WTC11 (cell line): ENCODE results near the gene TBCEL. TPM values are rescaled to one million over a fixed set of nuclear protein-coding genes. Genes with fewer than 3 reads are reported as not detected.

Experiments
- ATAC-seq: fragments of 200-7000 bp; cut with Tn5 transposase; 2 replicates; pipeline ENCODE4 v1.10.0; 2021; ENCODE audit warnings: mild to moderate bottlenecking, moderate library complexity
- CTCF ChIA-PET: fragments of 300-600 bp; sonication (Branson Sonifier 250); formaldehyde crosslinking; loops from one replicate; lab custom pipeline; 2021; ENCODE audit warnings: antibody characterized with exemption; lab: Charles Lee
- POLR2A ChIA-PET: fragments of 350-600 bp; sonication (Branson Sonifier 250); formaldehyde crosslinking; loops from one replicate; lab custom pipeline; 2021; ENCODE audit warnings: antibody characterized with exemption; lab: Charles Lee
- DNase-seq: peaks from one replicate; pipeline ENCODE4 v3.0.0; 2021; ENCODE audit warnings: low spot score
- H3K27ac Mint-ChIP-seq: 2 replicates; pipeline ENCODE4 v1.8.0; 2021; ENCODE audit warnings: mixed read lengths
- H3K27me3 Mint-ChIP-seq: 2 replicates; pipeline ENCODE4 v1.8.0; 2021; ENCODE audit warnings: low read depth, mild to moderate bottlenecking, moderate library complexity, mixed read lengths
- H3K36me3 Mint-ChIP-seq: 2 replicates; pipeline ENCODE4 v1.8.0; 2021; ENCODE audit warnings: mixed read lengths
- H3K4me1 Mint-ChIP-seq: 2 replicates; pipeline ENCODE4 v1.8.0; 2022; ENCODE audit warnings: mixed read lengths
- H3K4me3 Mint-ChIP-seq: 2 replicates; pipeline ENCODE4 v1.8.0; 2021; ENCODE audit warnings: mild to moderate bottlenecking, moderate library complexity, mixed read lengths
- H3K9me3 Mint-ChIP-seq: 2 replicates; pipeline ENCODE4 v1.8.0; 2021; ENCODE audit warnings: mixed read lengths
- GTF2I ChIP-seq: fragments of 250-450 bp; sonication (Bioruptor Pico); conservative IDR thresholded peaks from 2 replicates; pipeline ENCODE4 v1.4.0; 2021; ENCODE audit warnings: mild to moderate bottlenecking
- MYBL2 ChIP-seq: sonication (generic); formaldehyde crosslinking; IDR thresholded peaks from 2 replicates; pipeline ENCODE4 v1.8.1; 2023; ENCODE audit warnings: mild to moderate bottlenecking, moderate library complexity, missing genetic modification reagents
- NFE2L1 ChIP-seq: sonication (generic); formaldehyde crosslinking; IDR thresholded peaks from 2 replicates; pipeline ENCODE4 v1.8.1; 2023; ENCODE audit warnings: missing genetic modification reagents
- ZNF121 ChIP-seq: sonication (generic); formaldehyde crosslinking; IDR thresholded peaks from 2 replicates; pipeline ENCODE4 v1.8.0; 2023; ENCODE audit warnings: missing genetic modification reagents
- ZNF219 ChIP-seq: sonication (generic); formaldehyde crosslinking; IDR thresholded peaks from 2 replicates; pipeline ENCODE4 v1.8.0; 2023; ENCODE audit warnings: missing genetic modification reagents, mild to moderate bottlenecking, borderline replicate concordance
- ZNF263 ChIP-seq: sonication (generic); formaldehyde crosslinking; IDR thresholded peaks from 2 replicates; pipeline ENCODE4 v1.8.1; 2022; ENCODE audit warnings: low read depth, mild to moderate bottlenecking, moderate library complexity, missing genetic modification reagents
- ZNF671 ChIP-seq: fragments of 250-450 bp; sonication (Bioruptor Pico); IDR thresholded peaks from 2 replicates; pipeline ENCODE4 v1.8.0; 2021; ENCODE audit warnings: mild to moderate bottlenecking
- total RNA-seq: library from RNA; stranded (reverse); gene quantifications from 3 replicates; pipeline ENCODE4 v1.2.3, GENCODE V29; 2021
- TF ChIP-seq, protein P1 (sequence below): sonication (generic); formaldehyde crosslinking; IDR thresholded peaks from 2 replicates; pipeline ENCODE4 v1.8.1; 2022; ENCODE audit warnings: mild to moderate bottlenecking, missing genetic modification reagents, moderate library complexity, borderline replicate concordance
- TF ChIP-seq, protein P2 (sequence below): fragments of 200-600 bp; IDR thresholded peaks from 2 replicates; pipeline ENCODE4 v1.8.0; 2022; ENCODE audit warnings: antibody characterized with exemption
- TF ChIP-seq, protein P3 (sequence below): sonication (generic); formaldehyde crosslinking; conservative IDR thresholded peaks from 2 replicates; pipeline ENCODE4 v1.8.1; 2023; ENCODE audit warnings: mild to moderate bottlenecking, low read depth, missing genetic modification reagents, moderate library complexity
- TF ChIP-seq, protein P4 (sequence below): sonication (generic); formaldehyde crosslinking; IDR thresholded peaks from 2 replicates; pipeline ENCODE4 v1.8.0; 2023; ENCODE audit warnings: missing genetic modification reagents
- TF ChIP-seq, protein P5 (sequence below): fragments of 250-450 bp; sonication (Bioruptor Pico); IDR thresholded peaks from 2 replicates; pipeline ENCODE4 v2.1.2; 2022; ENCODE audit warnings: mild to moderate bottlenecking, moderate library complexity
- TF ChIP-seq, protein P6 (sequence below): sonication (generic); formaldehyde crosslinking; IDR thresholded peaks from 2 replicates; pipeline ENCODE4 v1.8.1; 2022; ENCODE audit warnings: low read depth, missing genetic modification reagents, borderline replicate concordance

TBCEL gene
- total RNA-seq, 1 experiment from 2014 or later, result 9.5 TPM

DNA sequence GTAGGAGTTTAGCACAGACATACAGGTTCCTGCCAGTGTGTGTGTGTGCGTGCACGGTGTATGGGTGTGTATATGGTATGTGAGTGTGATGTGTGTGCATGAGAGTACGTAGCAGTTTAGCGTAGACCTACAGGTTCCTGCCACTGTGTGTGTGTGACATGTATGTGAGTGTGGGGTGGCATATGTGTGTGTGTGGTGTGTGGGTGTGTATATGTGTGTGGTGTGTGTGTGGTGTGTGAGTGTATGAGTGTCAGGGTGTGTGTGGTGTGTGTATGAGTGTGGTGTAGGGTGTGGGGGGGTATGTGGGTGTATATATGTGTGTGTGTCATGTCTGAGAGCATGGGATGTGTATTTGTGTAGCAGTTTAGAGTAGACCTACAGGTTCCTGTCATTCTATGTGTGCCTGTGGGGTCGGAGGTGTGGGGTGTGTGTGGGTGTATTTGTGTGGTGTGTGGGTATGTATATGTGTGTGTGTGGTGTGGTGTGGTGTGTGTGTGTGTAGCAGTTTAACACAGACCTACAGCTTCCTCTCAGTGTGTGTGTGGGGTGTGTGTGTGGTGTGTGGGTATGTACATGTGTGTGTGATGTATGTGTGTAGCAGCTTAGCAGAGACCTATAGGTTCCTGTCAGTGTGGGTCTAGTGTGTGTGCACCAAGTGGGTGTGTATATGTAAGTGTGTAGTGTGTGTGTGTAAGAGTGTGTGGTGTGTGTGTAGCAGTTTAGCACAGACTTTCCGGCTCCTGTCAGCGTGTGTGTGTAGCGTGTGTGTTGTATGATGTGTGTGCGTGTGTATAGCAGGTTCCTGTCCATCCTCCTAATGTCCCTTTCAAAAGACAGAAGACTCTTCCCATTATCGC, 31.8 kb upstream of the TBCEL start (continued):
- TF ChIP-seq, protein P1, sequence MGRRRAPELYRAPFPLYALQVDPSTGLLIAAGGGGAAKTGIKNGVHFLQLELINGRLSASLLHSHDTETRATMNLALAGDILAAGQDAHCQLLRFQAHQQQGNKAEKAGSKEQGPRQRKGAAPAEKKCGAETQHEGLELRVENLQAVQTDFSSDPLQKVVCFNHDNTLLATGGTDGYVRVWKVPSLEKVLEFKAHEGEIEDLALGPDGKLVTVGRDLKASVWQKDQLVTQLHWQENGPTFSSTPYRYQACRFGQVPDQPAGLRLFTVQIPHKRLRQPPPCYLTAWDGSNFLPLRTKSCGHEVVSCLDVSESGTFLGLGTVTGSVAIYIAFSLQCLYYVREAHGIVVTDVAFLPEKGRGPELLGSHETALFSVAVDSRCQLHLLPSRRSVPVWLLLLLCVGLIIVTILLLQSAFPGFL (CRISPR knock-in tag), result no peak
- TF ChIP-seq, protein P2, sequence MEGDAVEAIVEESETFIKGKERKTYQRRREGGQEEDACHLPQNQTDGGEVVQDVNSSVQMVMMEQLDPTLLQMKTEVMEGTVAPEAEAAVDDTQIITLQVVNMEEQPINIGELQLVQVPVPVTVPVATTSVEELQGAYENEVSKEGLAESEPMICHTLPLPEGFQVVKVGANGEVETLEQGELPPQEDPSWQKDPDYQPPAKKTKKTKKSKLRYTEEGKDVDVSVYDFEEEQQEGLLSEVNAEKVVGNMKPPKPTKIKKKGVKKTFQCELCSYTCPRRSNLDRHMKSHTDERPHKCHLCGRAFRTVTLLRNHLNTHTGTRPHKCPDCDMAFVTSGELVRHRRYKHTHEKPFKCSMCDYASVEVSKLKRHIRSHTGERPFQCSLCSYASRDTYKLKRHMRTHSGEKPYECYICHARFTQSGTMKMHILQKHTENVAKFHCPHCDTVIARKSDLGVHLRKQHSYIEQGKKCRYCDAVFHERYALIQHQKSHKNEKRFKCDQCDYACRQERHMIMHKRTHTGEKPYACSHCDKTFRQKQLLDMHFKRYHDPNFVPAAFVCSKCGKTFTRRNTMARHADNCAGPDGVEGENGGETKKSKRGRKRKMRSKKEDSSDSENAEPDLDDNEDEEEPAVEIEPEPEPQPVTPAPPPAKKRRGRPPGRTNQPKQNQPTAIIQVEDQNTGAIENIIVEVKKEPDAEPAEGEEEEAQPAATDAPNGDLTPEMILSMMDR, result no peak

DNA sequence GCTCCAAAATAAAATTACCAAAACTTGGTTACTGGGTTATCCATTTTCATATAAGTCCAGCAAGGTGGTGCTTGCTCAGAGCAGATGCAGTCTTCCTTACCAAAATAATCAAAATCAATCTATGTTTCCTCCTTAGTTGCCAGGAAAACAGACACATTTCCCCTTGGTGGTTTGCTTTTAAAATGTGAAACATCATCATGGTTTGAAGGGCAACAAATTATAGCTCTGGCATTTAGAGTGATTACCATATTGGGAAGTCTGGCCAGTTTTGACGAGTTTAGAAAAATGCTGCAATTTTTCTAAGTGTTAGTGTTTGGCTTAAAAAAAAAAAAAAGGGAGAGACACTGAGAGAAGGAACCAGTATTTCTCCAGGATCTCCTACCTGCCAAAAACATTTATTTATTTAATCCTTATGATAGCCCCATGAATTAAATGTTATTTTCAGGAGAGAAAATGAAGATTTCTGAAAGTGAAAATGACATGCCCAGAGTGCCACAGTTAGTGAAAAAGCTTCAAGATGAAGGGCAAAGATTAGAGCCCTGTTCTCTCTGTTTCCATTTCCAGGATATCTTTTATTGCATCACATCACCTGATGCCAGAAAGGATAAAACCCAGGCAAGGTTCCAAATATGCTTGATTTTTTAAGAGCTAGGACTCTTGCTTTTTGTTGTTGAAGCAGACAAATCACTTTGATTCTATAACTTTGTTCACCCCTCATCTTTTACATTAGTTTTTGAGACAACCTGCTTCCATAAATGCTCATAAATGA, 29.6 kb upstream of the TBCEL start:
- ChIA-PET CTCF (no interaction called here), POLR2A (interaction anchor here (0.6 kb wide), 1 partner anchor 81 kb away, joined by 3 read pairs; no protein-coding TSS in a partner anchor)
- H3K9me3 Mint-ChIP-seq, result no peaks in the 10 kb centered on the region
- ATAC-seq (no peak), DNase-seq (no peak)
- peaks cover 2% of the 10 kb centered on the region; the same call in 1 of the 2 replicates for H3K27me3 Mint-ChIP-seq
- no peak for TF ChIP-seq ZNF219 (CRISPR knock-in tag)
- TF ChIP-seq NFE2L1 (CRISPR knock-in tag), result no peak
- TF ChIP-seq, protein P2, result no peak
- no peak for TF ChIP-seq ZNF121 (CRISPR knock-in tag)
- no peak for TF ChIP-seq MYBL2 (CRISPR knock-in tag)
- TF ChIP-seq, protein P3, sequence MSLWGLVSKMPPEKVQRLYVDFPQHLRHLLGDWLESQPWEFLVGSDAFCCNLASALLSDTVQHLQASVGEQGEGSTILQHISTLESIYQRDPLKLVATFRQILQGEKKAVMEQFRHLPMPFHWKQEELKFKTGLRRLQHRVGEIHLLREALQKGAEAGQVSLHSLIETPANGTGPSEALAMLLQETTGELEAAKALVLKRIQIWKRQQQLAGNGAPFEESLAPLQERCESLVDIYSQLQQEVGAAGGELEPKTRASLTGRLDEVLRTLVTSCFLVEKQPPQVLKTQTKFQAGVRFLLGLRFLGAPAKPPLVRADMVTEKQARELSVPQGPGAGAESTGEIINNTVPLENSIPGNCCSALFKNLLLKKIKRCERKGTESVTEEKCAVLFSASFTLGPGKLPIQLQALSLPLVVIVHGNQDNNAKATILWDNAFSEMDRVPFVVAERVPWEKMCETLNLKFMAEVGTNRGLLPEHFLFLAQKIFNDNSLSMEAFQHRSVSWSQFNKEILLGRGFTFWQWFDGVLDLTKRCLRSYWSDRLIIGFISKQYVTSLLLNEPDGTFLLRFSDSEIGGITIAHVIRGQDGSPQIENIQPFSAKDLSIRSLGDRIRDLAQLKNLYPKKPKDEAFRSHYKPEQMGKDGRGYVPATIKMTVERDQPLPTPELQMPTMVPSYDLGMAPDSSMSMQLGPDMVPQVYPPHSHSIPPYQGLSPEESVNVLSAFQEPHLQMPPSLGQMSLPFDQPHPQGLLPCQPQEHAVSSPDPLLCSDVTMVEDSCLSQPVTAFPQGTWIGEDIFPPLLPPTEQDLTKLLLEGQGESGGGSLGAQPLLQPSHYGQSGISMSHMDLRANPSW, result no peak
- no peak for TF ChIP-seq ZNF671 (CRISPR knock-in tag)
- TF ChIP-seq ZNF263 (CRISPR knock-in tag), result no peak
- TF ChIP-seq GTF2I, result no peak
- TF ChIP-seq, protein P4, sequence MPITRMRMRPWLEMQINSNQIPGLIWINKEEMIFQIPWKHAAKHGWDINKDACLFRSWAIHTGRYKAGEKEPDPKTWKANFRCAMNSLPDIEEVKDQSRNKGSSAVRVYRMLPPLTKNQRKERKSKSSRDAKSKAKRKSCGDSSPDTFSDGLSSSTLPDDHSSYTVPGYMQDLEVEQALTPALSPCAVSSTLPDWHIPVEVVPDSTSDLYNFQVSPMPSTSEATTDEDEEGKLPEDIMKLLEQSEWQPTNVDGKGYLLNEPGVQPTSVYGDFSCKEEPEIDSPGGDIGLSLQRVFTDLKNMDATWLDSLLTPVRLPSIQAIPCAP (CRISPR knock-in tag), result no peak
- TF ChIP-seq, protein P5, sequence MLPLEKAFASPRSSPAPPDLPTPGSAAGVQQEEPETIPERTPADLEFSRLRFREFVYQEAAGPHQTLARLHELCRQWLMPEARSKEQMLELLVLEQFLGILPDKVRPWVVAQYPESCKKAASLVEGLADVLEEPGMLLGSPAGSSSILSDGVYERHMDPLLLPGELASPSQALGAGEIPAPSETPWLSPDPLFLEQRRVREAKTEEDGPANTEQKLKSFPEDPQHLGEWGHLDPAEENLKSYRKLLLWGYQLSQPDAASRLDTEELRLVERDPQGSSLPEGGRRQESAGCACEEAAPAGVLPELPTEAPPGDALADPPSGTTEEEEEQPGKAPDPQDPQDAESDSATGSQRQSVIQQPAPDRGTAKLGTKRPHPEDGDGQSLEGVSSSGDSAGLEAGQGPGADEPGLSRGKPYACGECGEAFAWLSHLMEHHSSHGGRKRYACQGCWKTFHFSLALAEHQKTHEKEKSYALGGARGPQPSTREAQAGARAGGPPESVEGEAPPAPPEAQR (CRISPR knock-in tag), result no peak
- TF ChIP-seq, protein P6, sequence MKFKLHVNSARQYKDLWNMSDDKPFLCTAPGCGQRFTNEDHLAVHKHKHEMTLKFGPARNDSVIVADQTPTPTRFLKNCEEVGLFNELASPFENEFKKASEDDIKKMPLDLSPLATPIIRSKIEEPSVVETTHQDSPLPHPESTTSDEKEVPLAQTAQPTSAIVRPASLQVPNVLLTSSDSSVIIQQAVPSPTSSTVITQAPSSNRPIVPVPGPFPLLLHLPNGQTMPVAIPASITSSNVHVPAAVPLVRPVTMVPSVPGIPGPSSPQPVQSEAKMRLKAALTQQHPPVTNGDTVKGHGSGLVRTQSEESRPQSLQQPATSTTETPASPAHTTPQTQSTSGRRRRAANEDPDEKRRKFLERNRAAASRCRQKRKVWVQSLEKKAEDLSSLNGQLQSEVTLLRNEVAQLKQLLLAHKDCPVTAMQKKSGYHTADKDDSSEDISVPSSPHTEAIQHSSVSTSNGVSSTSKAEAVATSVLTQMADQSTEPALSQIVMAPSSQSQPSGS (CRISPR knock-in tag), result no peak
- no peaks in the 10 kb centered on the region for H3K36me3 Mint-ChIP-seq
- peaks cover 8% of the 10 kb centered on the region for H3K4me1 Mint-ChIP-seq
- H3K27ac Mint-ChIP-seq, result no peak overlapping the region
- H3K4me3 Mint-ChIP-seq, result no peak overlapping the region
